HG02763 (cell line): ENCODE measurements around the gene CCDC167.

Source experiments
- ATAC-seq: cut with Tn5 transposase; IDR thresholded peaks from one replicate; pipeline ENCODE4 v1.9.1; 2021; ENCODE audit warnings: mild to moderate bottlenecking, moderate library complexity; ENCODE audit not compliant: unreplicated experiment

The CCDC167 gene

DNA sequence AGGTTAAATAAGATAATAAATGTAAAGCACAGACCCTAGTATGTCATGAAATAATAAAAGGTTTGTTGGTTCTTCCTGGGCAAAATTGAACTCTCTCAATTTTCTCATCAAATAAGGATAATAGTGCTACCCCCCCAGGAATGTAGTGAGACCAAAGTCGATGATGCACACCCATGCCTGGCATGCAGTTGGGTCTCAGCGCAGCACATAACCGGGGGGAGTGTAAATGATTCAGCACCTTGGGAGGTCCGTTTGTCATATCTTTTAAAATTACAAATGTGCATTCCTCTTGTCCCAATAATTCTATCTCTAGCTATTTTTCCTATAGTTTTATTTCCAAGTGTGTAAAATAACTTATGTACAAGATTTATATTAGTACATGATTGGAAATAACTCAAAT, 31.3 kb upstream of the CCDC167 start:
- no peak for ATAC-seq

DNA sequence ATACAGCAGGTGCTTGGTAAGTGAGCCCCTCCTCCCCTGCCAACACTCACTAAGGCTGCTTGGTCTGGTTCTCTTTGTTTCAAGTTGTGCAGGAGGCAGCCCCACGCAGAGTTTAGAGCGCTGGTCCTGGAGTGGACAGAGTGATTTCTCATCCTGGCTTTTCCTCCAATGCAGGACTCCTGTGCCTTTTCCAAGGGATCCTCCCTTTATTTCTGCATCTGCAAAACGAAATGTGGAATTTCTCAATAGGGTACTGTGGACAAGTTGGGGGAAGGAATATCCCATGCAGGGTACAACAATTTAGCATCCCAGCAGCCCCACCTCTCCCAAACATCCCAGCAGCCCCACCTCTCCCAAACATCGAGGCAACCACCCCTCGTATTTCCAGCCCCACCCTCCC, 30.6 kb upstream of the CCDC167 start:
- ATAC-seq: no peak

DNA sequence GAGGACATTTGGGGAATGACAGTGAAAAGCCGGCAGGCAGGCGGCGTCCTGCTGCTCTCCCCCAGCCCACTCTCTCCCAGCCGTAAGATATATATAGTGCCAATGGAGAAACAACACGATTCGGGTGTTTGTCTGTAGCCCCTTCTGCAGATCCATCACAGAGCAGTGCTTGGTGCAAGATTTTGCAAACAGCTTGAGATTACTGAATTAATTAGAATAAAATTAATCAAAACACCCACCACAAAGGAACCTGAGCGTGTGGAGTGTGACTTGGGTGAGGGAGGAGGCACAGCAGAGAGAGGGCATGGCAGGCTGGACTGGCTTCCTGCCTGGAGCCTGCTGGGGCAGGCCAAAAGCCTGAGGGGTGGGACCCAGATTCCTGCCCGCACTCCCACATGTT, 28.8 kb upstream of the CCDC167 start:
- ATAC-seq: no peak

DNA sequence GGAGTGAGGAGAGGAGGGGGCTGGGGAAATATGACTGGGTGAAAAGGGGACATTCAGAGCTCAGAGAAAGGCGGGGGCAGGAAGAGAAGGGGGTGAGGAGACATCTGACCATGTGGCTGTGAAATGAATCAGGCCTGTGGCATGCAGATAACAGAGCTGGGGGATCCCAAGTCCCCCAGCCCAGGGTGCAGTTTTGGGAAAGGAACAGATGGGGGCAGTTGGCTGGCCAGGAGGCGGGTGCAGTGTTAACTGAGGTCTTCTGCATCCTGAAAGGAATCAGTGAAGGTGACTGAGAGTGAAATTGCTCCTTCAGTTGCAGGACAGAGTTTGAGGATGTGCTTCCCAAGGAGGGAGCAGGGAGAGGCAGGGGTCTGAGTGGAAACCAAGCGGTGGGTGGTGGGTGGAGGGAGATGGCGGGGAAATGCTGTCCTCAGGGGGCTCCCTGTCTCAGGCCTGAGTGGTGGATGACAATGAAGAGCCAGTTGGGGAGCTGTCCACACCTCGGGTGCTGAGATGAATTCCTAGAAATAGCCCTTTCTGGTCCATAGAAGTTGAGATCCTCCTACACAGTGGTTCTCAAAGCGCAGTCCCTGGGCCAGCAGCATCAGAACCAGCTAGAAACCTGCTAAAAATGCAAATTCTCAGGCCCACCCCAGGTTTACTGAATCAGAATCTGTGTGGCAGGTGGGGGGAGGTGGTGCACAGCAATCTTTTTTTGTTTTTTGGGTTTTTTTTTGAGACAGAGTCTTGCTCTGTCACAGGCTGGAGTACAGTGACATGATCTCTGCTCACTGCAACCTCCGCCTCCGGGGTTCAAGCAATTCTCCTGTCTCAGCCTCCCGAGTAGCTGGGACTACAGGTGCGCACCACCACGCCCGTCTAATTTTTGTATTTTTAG, 26.0 kb upstream of the CCDC167 start:
- no peak for ATAC-seq

DNA sequence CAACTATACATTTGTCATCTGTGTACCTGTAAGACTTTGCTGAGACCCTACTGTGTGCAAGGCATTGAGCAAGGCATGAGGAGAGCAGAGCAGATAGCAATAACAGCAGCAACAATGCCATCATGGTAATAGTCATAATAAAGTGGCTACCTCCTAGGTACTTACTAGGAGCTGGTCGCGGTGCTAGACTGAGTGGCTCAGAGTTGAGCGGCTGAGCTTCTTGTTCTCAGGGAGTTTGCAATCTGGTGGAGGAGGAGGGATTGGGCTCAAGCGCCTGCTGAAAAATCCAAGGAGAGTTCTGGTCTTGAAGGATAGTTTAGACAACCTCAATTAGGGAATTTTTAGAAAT, 25.3 kb upstream of the CCDC167 start:
- no peak for ATAC-seq

DNA sequence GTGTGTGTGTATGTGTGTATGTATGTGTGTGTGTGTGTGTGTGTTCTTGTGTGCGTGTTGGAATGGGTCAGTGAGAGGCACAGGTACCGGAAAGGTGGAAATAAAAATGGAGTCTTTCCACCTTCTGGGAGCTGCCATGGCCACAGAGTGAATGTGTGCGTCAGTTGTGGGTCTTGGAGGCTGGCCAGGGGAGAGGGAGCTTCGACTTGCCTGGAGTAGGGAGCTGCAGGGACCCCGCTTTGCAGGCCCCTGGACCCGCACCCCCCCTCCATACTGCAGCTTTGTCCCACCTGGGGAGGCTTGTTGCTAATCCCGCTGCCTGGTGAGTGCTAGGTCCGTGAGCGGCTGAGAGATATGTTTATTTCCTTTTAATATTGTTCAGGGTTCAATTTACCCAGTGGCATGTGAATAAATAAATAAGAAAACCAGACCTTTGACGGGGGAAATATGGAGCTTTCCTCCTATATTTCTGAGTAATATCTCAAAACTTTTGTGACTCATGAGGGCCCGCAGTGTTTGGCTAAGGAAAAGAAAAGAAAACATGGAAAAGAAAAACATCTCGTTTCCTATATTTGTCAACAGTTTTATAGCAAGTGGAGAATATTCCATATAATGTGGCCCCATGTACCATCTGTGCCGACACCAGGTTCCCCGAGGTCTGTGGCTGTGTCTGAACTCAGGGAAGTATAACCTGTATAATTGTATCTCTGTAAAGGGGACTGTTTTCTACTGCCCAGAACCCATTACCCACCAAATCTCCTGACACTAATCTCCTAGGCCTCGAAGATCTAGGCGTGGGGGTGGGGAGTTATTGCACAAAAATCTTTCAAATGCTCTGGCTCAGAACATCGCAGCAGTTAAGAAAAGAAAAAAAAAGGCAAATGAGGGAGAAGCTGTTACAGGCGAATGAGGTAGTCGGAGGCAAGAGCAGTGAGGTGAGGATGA, 24.6 kb upstream of the CCDC167 start:
- no peak for ATAC-seq

DNA sequence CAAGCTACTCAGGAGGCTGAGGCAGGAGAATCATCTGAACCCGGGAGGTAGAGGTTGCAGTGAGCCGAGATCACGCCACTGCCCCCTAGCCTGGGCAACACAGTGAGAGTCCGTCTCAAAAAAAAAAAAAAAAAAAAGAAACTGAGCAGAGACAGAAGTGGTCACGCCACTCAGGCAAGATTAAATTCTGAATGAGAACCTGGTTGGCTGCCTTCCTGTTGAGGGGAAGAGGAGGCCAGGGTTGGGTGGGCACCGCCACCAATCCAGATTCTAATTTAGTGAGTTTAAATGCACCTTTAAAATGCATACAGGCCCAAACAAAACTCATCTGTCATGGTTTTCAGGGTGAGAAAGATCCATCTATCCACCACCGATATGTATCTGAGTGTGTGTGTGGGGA, 23.7 kb upstream of the CCDC167 start:
- no peak for ATAC-seq

DNA sequence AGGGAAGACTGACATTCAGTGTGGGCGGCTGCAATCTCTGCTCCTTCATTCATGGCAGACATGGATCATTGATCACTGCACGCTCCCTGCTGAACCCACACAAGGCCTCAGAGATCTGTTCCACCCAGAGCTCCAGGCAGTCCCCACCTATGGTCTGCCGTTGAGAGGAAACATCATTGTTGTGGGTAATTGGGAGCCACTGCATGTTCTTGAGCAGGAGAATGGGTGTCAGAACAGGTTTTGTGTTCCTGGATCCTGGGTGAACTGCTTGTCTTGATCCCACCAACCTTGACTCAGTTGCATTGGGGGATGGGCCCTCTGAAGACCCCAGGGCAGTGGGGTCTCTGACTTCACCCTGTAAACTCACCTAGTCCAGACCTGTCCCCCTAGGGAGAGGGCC, 23.1 kb upstream of the CCDC167 start:
- no peak for ATAC-seq

DNA sequence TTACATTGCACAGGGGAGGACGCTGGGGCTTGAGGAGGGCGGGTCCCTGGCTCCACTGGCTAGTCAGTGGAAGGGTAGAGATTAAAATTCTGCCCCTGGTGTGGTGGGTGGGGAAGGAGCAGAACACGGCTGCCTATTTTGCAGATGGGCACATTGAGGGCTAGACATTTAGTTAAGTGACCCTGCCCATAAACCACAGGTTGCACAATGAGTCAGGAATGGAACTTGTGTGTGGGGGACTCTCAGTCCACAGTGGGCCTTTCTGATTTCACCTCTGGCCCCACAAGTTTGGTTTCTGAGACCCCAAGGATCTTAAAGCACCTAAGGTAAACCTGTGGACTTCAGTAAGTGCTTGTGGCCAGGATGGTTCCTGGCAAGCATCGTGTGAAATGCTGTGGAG, 22.0 kb upstream of the CCDC167 start:
- no peak for ATAC-seq

DNA sequence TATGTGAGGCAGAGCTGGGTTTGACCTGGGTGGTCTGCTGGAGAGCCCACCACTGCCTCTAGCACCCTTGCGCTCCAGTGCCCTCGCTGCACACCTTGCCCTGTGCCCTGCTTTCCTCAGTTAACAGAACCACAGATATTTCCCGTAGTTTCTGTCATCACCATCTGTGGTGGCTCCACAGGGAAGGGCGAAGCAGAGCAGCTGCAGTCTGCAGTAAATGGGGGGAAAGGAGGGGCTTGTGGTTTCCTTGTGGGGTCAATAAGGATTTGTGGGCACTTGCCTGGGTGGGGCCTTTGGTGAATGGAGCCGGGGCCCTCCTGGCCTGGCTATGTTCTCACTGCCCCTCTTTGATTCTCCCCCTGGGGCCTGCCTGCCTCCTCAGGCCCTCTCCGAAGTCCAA, 21.2 kb upstream of the CCDC167 start:
- ATAC-seq: no peak

DNA sequence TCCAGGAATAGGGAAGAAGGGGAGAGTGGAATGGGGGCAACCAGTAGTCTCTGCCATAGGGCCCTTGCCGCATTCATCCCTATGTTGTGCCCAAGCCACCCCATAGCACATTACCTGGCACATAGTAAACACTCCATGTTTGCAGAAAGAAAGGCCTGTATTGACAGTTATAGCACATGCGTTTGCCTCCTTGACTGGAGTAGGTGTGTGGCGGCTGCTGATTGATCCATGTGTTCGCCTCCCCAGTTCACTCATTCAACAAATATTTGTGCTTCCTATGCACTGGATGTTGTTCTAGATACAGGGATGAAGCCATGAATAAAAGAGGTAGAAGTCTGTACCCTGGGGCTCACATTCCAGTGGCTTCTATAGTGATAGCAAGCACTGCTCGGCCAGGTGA, 19.8 kb upstream of the CCDC167 start:
- no peak for ATAC-seq

DNA sequence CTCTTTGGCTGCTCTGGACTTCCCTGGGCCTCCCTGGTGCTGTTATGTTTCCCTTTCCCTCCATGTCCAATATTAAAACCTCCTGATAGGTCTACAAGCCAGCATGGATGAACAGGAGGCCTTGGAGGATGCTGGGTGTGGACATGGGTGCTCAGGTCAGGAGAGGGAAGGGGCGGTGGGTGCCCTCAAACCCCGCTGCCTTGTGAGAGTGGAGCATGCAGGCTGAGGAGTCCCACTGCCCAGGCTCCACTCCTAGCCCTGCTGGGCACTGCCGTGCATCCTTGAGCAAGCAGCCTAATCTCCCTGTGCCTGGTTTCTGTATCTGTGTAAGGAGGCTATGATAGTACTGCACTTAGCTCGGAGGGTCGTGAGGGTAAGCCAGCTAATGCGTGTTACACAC, 18.4 kb upstream of the CCDC167 start:
- no peak for ATAC-seq

DNA sequence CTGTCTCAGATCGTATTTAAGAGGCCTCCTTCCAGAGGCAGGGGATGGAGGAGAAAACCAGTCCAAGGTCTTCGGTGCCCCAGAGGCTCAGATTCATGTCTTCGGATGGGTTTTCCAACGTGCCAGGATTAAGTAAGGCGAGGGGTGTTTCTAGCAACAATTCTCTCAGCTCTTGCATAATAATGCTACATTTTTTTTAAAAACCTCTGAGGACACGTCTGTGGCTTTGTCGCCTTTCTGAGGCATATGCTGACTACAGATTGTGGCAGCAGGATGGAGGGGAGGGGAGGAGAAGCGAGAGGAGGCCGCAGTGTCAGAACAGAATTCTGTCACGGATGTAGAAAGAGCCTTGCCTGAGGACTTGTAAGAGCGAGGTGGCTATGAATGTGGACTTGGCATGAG, 17.7 kb upstream of the CCDC167 start:
- ATAC-seq: no peak

DNA sequence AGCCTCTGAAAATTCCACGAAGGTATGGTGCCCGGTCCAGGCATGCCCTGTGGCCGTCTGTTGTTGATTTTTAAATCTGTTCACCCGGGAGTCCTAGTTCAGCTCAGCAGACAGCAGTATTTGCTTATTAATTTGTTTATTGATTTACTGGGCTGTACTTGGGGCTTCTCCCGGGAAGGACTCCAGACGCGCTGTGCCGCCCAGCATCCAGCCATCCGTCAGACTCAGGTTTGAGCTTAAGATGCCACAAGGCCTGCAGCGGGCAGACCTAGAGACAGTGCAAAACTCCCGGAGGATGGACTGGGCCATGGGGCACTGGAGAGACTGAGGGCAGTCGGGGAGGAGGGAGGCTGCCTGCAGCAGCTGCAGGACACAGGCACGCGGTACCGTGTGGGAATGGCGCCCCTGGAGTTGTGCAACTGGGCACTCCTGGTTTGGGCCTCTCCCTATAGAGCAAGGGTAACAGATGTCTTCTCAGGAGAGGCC, 17.3 kb upstream of the CCDC167 start:
- no peak for ATAC-seq

DNA sequence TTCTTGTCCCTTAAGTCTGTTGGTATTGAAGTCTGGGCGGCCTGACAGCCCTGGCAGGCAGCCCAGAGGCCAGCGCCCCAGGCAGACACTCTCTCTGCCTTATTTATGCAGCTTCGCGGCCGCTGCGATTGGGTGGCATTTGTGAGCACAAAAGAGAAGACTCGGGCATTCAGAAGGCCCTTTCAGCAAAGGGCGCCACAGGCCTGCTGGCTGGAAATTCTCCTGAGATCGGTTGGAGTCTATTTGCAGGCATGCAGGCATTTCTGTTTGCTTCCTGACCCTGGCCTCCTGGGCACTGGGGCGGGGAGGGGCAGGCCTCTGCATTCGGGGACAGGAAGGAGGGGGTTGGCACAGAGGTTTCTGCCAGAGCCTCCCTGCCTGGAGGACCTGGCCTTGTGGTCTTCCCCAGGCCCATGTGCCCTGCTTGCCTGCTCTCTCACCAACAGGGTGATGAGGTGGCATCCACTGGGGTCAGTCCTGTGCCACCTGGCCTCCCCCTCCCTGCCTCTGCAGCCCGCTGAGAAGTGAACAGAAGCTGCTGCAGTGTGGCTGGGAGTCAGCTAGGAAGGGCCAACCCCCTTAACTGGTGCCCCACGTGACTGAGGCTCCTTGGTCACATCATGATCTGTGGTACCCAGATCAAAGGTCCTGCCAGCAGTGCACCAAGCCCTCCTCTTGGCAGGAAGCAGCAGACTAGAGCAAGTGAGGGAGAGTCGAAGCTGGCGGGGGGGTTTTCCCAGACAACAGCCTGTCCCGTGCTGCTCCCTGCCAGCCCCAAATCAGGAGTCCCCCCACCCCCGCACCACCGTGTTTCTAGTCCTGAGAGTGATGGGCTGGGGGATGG, 16.6 kb upstream of the CCDC167 start:
- ATAC-seq: peak; percentile 58

DNA sequence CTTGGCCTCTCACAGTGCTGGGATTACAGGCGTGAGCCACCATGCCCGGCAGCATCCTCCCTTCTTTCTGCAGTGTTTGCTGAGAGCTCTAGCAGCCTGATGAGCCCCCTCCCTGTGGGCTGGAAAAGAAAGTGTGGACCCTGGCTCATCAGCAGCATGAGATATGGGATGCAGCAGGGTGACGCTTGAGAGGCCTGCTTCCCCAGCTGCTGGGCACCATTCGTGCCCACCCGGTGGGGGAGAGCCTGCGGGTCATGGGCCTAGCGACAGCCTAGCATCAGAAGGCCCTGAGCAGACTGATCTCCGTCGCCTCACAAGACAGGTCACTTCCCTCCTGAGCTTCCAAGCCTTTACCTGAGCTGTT, 16.0 kb upstream of the CCDC167 start:
- ATAC-seq: no peak

DNA sequence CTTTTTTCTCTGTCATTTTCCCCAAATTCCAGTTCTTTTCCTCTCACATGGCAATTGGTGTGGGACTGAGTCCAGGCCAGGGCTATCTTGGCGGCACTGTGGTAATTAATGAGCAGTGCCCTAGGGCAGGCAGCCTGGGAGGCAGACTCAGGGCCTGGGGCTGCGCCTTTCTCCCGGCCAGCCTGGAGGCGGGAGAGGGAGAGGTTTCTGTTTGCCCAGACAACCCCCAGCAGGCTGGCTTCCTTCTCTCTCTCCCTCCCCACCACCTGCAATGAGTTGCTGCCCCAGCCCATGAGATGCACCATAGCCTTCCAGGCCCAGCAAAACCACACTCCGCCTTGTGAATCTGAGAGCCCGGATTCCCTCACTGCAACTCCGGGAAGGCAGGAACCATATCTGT, 15.1 kb upstream of the CCDC167 start:
- ATAC-seq: no peak

DNA sequence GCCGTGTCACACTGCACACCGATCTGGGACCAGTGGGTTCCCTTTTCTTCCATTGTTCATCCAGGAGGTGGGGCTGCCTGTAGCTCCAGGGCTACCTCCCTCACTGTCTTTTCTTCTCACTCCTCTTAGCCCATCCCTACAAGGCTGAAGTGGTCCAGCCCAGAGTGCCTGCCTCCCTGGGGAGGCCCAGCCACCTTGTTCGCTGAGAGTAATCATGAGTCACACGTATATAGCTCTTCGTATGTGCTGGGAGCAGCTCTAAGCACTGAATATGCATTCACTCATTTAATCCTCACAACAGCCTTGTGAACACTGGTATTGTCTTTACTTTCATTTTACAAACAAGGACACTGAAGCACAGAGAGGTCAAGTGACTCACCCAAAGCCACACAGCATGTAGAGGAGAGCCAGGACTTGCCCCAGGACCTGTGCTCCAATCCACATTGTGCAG, 14.7 kb upstream of the CCDC167 start:
- ATAC-seq: no peak

DNA sequence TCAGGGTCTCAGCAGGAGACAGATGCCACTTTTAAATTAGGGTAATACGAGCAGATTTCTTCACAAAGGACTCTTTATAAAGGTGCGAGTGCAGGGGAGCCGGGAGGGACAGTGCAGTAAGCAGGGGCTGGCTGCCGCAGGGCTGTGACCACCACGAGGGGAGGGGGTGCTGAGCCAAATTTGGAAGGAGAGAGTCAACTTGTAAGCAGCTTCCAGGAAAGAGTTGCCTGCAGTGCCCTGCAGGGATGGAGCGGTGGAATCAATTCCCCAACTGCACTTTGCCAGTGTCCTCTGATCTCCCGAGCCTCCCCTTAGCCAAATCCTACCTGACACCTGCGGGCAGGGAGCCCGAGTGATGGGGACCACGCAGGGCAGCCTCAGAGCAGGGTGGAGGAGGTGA, 13.9 kb upstream of the CCDC167 start:
- no peak for ATAC-seq

DNA sequence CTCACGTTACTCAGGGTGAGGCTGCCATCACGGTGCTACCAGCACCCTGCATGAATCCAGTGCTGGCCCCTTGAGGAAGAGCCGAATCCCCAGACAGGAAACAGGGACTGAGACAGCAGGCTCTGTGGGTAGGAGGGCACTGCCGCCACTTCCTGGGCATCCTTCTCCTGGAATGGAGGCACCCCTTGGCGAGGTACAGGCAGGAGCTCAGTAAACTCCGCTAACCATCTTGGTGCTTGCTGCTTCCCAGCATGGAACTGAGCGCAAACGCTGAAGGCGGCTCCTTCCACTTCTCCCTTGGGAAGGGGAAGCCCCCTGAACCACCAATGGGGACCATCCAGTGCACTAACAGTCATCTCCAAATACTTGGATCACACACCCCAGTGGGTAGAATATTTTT, 13.5 kb upstream of the CCDC167 start:
- ATAC-seq: no peak

DNA sequence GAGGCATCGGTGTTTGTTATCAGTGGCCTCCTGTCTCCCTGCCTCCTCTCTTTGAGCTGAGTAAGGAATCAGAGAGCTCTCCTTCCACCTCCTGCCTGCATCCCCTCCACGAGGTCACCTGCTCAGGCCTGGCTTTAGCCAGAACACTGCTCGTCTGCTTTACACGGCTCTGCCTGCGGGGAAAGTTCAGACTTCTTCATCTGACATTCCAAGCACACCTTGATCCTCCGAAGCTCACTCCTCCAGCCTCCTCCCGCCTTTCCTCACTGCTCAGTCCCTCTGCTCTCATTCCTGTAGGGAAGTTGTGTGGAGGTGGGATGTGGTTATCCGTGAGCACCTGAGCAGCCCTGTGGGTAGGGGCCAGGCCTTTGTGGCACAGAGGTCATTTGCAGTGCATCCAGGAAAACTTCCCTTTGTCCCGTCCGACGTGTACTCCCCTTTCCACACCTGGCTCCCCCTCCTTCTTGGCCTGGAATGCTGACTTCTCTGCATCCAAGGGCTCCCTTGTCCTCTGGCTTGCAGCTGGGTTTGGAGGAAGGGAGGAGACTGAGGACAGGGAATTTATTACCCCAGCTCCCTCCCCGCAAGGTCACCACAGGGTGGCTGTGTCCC, 12.8 kb upstream of the CCDC167 start:
- no peak for ATAC-seq
